A549 (cell line): ENCODE data around the gene ANKRD27.

Source experiments
- CEBPB ChIP-seq, 2 experiments: fragments of >200 bp in 1 of 2; sonication (Bioruptor Twin) in 1 of 2; formaldehyde crosslinking in 1 of 2; IDR thresholded peaks; 2 replicates each; pipeline ENCODE4 v1.6.1; 2012 to 2016
- CHD2 ChIP-seq: fragments of 150-350 bp; IDR thresholded peaks from 2 replicates; pipeline ENCODE4 v1.6.1; 2014; ENCODE audit warnings: low read length; ENCODE audit not compliant: partially characterized antibody
- CTCF ChIP-seq: fragments of >200 bp; sonication (Bioruptor Twin); formaldehyde crosslinking; IDR thresholded peaks from 3 replicates; pipeline ENCODE4 v1.5.1; 2016
- E2F6 ChIP-seq: IDR thresholded peaks from 2 replicates; pipeline ENCODE4 v1.6.1; 2012; ENCODE audit warnings: low read depth, borderline replicate concordance
- EHMT2 ChIP-seq: fragments of 200-600 bp; sonication (generic); IDR thresholded peaks from 2 replicates; pipeline ENCODE4 v1.6.1; 2016; ENCODE audit warnings: antibody characterized with exemption, low read depth, mild to moderate bottlenecking, moderate library complexity
- EP300 ChIP-seq, 2 experiments: fragments of >200 bp; sonication (Bioruptor Twin); formaldehyde crosslinking; IDR thresholded peaks; 2 replicates in 1 of 2; 3 replicates in 1 of 2; pipeline ENCODE4 v1.6.1; 2016 to 2017
- ESRRA ChIP-seq: fragments of 150-350 bp; IDR thresholded peaks from 2 replicates; pipeline ENCODE4 v1.6.1; 2014; ENCODE audit warnings: mild to moderate bottlenecking, low read length, borderline replicate concordance
- FOXS1 ChIP-seq: fragments of 250-450 bp; sonication (Bioruptor Pico); IDR thresholded peaks from 2 replicates; pipeline ENCODE4 v1.5.0; 2020; ENCODE audit warnings: mild to moderate bottlenecking, moderate library complexity
- HMGXB4 ChIP-seq: fragments of 250-450 bp; sonication (Bioruptor Pico); IDR thresholded peaks from 2 replicates; pipeline ENCODE4 v1.5.0; 2021; ENCODE audit warnings: mild to moderate bottlenecking, moderate library complexity, borderline replicate concordance
- JUN ChIP-seq, 2 experiments: fragments of >200 bp; sonication (Bioruptor Twin); formaldehyde crosslinking; IDR thresholded peaks; 2 replicates in 1 of 2; 3 replicates in 1 of 2; pipeline ENCODE4 v1.6.1; 2016 to 2017
- JUNB ChIP-seq: fragments of >200 bp; sonication (Bioruptor Twin); formaldehyde crosslinking; IDR thresholded peaks from 2 replicates; pipeline ENCODE4 v1.6.1; 2016
- RFX5 ChIP-seq: fragments of 450-650 bp; IDR thresholded peaks from 2 replicates; pipeline ENCODE4 v1.7.1; 2014; ENCODE audit warnings: antibody characterized with exemption, mild to moderate bottlenecking, moderate library complexity
- TF ChIP-seq, protein P1 (sequence below): fragments of 150-350 bp; IDR thresholded peaks from 2 replicates; pipeline ENCODE4 v1.6.1; 2014; ENCODE audit warnings: low read depth, mild to moderate bottlenecking, low read length
- TF ChIP-seq, protein P2 (sequence below): fragments of 450-650 bp; IDR thresholded peaks from 2 replicates; pipeline ENCODE4 v1.6.1; 2014; ENCODE audit warnings: antibody characterized with exemption

GRCh38 chr19:32599736-32600157 is 75.2 kb downstream of the ANKRD27 start:
- TF ChIP-seq CTCF (peak; percentile 99), RFX5 (no peak), E2F6 (no peak), CEBPB (IDR thresholded peaks at IDR 0.05) (no peak; a peak in 1 of 4 replicates), EP300 (IDR thresholded peaks at IDR 0.05) (no peak), CHD2 (no peak), HMGXB4 (no peak), ESRRA (no peak), JUN (IDR thresholded peaks at IDR 0.05) (no peak), JUNB (no peak), EHMT2 (no peak), FOXS1 (CRISPR knock-in tag) (no peak)
- TF ChIP-seq, protein P1, sequence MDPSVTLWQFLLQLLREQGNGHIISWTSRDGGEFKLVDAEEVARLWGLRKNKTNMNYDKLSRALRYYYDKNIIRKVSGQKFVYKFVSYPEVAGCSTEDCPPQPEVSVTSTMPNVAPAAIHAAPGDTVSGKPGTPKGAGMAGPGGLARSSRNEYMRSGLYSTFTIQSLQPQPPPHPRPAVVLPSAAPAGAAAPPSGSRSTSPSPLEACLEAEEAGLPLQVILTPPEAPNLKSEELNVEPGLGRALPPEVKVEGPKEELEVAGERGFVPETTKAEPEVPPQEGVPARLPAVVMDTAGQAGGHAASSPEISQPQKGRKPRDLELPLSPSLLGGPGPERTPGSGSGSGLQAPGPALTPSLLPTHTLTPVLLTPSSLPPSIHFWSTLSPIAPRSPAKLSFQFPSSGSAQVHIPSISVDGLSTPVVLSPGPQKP = no peak
- TF ChIP-seq, protein P2, sequence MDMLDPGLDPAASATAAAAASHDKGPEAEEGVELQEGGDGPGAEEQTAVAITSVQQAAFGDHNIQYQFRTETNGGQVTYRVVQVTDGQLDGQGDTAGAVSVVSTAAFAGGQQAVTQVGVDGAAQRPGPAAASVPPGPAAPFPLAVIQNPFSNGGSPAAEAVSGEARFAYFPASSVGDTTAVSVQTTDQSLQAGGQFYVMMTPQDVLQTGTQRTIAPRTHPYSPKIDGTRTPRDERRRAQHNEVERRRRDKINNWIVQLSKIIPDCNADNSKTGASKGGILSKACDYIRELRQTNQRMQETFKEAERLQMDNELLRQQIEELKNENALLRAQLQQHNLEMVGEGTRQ = no peak
